GM18519 (cell line): Measurements from ENCODE around the gene LAMA2.

Experiments
- ATAC-seq: cut with Tn5 transposase; IDR thresholded peaks from one replicate; pipeline ENCODE4 v1.9.1; 2021; ENCODE audit warnings: mild to moderate bottlenecking, moderate library complexity; ENCODE audit not compliant: unreplicated experiment, low FRiP score

Gene LAMA2

DNA sequence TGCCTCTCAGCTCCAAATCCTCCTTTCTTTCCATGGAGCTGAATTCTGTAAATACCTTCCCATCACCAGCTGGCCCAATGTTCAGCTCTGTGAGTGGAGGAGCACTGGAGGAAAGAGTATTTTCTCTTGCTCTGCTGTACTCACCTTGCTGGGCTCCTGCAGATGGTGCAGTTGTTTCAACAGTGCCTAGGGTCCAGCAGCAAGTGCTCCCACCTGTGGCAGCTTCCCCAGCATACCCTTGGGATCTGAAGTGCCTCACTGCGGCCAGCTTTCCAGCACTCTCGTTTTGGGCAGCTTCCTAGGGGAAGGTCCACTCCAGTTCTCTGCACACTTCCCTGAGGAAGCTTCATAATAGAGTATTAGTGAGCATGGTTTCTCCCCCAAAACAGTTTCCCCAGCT, 656.1 kb downstream of the LAMA2 start:
- no peak for ATAC-seq

DNA sequence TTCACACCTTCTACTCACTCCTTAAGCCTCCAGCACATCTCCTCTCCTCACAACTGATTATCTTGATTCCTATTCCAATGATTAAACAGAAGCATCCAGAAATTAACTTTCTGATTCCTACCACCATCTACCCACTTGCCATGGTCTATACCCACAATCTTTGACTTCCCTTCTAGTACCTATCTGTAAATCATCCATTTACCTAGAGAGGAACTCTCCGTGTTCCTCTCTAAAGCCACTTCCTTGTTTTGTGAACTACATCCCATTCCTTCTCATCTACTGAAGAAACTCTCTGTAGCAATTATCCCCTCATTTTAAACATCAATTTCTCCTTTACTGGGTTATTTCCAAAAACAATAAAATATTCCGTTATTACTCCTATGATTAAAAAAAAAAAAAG, 659.8 kb downstream of the LAMA2 start:
- ATAC-seq, result no peak

DNA sequence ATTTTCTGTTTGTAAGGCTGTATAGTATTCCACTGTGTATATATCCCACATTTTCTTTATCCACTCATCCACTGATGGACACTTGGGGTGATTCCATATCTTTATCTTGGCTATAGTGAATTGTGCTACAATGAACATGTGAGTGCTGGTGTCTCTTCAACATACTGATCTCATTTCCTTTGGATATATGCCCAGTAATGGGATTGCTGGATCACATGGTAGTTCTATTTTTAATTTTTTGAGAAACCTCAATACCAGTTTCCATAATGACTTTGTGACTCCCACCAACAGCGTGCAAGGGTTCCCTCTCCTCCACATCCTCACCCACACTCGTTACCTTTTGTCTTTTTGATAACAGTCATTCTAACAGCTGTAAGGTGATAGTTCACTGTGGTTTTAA, 661.0 kb downstream of the LAMA2 start:
- ATAC-seq, result no peak

DNA sequence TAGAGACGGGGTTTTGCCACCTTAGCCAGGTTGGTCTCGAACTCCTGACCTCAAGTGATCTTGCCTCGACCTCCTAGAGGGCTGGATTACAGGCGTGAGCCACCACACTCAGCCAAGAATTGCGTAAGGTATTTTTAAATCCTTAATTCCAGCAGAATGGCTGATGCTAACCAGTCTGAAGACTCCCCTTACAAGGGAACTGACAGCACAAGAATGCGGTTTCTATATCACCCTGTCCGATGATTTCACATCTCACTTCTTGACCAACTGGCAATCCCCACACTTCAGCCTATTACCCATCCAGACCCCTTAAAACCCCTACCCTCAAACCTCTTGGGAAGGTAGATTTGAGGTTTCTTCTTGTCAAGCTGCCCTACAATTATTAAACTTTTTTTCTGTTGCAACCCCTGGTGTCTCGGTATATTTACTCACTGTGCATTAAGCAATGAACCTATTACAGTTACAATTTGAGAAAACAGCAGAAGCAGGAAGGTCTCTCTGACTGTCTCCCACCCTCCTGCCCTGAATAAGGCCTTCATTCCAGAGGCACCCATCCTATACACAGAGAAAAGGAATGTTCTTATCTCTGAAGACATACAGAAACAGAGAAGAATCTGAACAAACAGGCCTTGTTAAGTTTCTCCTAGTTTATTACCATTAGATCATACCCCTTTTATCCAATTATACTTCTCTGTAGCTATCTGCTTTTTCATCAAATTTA, 662.1 kb downstream of the LAMA2 start:
- ATAC-seq, result no peak

DNA sequence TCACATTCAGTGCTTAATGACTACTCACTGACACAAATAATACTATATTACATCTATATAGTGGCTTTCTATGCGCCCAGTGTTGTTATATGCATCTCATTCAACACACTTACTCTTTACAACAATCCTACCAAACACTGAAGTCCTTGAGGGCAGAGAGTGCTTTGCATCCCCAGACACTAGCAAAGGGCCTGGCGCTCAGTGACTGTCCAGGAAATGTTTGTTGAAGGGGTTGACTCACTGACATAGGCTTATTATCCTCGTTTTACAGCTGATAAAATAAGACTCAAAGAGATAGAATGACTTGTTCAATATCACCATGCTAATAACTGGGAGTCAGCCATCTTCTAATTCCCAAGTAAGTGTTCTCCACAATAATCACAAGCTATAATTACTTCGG, 663.8 kb downstream of the LAMA2 start:
- no peak for ATAC-seq

DNA sequence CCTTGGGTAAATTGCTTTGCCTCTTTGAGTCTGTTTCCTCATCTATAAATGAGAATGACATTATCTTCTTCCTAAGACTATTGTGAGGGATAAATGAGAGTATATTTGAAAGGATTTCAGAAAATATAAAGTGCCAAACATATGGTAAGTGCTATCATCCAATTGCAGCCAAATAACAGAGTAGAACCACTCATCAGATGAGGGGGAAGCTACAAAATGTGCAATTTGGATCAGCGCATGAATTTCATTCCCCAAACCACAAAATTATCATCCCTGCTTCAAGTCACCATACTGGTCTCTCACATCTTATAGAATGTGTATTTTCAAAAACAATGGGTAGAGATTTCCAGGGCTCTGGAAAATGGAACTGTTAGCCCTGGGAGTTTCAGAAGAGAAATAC, 668.5 kb downstream of the LAMA2 start:
- no peak for ATAC-seq

DNA sequence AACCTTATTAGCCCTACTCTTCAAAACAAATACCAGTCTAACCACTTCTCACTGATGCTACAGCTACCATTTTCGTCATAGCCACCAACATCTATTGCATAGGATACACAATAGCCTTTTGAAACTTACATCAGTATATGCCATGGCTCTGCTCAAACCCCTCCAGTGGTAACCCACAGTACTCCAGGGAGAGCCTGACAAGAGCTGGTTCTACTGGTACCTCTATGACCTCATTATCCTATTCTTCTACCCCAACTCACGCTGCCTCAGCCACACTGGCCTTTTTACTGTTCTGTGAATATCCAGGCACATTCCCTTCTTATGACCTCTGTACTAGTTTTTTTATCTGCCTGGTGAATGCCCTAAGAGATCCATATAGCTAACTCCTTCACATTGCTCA, 669.5 kb downstream of the LAMA2 start:
- no peak for ATAC-seq

DNA sequence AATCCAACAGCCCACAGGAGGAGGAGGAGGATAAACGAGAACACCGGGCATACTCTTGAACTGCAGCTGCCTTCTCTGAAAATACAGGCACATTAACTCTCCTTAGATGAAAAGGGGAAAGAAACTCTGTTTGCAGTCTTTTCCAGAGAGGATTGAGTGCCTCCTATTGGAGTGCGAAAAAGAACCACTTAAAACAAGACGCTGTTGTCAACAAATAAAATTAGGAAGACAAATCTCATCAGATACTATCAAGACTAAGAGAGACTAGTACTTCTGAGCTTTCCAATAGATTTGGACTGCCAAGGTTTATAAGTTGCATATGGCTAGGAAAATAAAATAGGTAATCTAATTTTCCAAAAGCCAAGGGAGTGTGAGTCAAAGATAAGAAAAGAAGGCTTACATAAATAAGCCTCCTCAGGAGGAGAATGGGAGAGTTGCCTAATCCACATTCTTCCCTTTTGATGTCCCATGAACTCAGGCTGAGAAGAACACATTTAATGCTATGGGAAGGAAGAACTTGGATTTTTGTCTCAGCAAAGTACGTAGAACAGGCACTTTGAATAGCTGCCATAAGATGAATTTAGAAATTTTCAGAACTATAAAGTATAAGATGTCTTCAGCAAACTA, 672.4 kb downstream of the LAMA2 start:
- no peak for ATAC-seq

DNA sequence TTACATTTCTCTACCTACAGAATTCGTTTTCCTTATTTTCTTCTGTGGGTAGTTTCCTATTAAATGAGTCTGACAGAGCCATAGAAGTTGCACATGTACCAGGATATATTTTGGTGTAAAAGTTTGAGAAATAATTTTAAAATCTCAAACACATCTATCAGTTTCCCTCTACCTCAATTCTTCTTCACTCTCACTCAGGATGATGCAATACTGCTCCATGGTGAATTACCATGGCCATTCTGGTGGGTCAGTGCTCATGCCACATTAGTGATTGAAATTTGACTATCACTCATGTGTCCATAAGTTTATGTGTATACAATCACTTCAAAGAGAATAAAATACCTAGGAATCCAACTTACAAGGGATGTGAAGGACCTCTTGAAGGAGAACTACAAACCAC, 675.3 kb downstream of the LAMA2 start:
- ATAC-seq, result no peak

DNA sequence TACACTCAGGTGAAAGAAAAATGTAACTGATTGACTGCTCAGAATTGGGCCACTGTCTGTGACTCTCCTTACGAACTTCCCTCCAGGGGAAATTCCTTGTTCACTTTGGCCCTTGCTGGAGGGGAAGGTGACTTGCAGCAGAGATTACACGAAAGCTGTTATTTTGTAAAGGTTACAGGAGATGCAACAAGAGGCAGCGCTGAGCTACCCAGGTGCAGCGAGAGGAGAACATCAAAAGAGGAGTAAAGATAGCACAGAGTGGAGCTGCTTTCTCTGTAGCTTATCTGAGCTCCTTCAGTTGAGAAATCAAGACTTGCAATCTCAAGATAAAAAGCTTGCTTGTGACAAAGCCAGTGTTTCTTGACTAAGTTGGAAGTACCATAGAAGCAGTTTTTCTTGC, 682.4 kb downstream of the LAMA2 start:
- ATAC-seq, result no peak

DNA sequence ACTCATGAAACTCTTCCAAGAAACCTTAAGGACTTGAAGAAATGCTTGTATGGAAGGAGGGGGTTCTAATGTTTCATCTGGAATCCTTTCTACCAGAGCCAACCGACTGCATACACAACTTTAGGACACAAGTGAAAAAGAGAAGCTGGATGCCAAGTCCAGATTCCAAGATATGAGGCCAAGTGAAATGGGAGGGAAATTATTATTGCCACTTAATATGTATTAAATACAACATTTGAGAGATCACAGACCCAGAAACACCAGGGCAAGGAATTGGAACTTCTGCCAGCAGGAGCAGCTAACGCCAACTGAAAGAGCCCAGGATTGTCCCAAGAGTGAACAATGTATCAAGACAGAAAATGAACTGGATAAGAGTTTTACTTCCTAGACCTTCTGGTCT, 682.9 kb downstream of the LAMA2 start:
- no peak for ATAC-seq
